ENCODE results near the gene HTR3E.
"Not testable (repeated sequence)": the region's sequence is repeated elsewhere in the genome, so short reads cannot be mapped to it uniquely, and the experiment has no call there.

Gene HTR3E

GRCh38 chr3:184096811-184097383 is at the start of gene HTR3E:
TSS of gene HTR3E (plus strand) at chr3:184097064. CDS start at chr3:184097530, 466 bp downstream.
- no peak for DNase-seq (ENCODE audit: low read depth in 2 of 2)

- DNase-seq (ENCODE audit: low read depth in 2 of 2) = no peak
Observed at GRCh38 chr3:184050217-184050847, 46.5 kb upstream of the HTR3E start.

- DNase-seq (ENCODE audit: low read depth in 2 of 2) = no peak
Observed at GRCh38 chr3:184052767-184053166, 44.1 kb upstream of the HTR3E start, which contains the start of gene HTR3C. TSS of gene HTR3C (plus strand) at chr3:184053047. CDS start at chr3:184053081, 34 bp downstream.

GRCh38 chr3:184058029-184058428 is 38.8 kb upstream of the HTR3E start:
- DNase-seq (ENCODE audit: low read depth in 2 of 2) = no peak

- no peak for DNase-seq (ENCODE audit: low read depth in 2 of 2)
Observed at GRCh38 chr3:184059424-184059823, 37.4 kb upstream of the HTR3E start.

GRCh38 chr3:184062637-184063036 is 34.2 kb upstream of the HTR3E start:
- no peak for DNase-seq (ENCODE audit: low read depth in 2 of 2)

GRCh38 chr3:184066211-184066610 is 30.7 kb upstream of the HTR3E start:
- DNase-seq (ENCODE audit: low read depth in 2 of 2) = no peak

- no peak for DNase-seq (ENCODE audit: low read depth in 2 of 2)
Observed at GRCh38 chr3:184067573-184068055, 29.2 kb upstream of the HTR3E start.

- DNase-seq (ENCODE audit: low read depth in 2 of 2) = no peak
Observed at GRCh38 chr3:184068344-184068743, 28.5 kb upstream of the HTR3E start.

GRCh38 chr3:184071142-184071541 is 25.7 kb upstream of the HTR3E start:
- not testable (repeated sequence) for DNase-seq (ENCODE audit: low read depth in 2 of 2)

- DNase-seq (ENCODE audit: low read depth in 2 of 2) = no peak
Observed at GRCh38 chr3:184073621-184074020, 23.2 kb upstream of the HTR3E start.

- no peak for DNase-seq (ENCODE audit: low read depth in 2 of 2)
Observed at GRCh38 chr3:184075901-184076300, 21.0 kb upstream of the HTR3E start.

- no peak for DNase-seq (ENCODE audit: low read depth in 2 of 2)
Observed at GRCh38 chr3:184077881-184078280, 19.0 kb upstream of the HTR3E start.

- no peak for DNase-seq (ENCODE audit: low read depth in 2 of 2)
Observed at GRCh38 chr3:184078851-184079250, 18.0 kb upstream of the HTR3E start.

- no peak for DNase-seq (ENCODE audit: low read depth in 2 of 2)
Observed at GRCh38 chr3:184081116-184081830, 15.6 kb upstream of the HTR3E start.

- no peak for DNase-seq (ENCODE audit: low read depth in 2 of 2)
Observed at GRCh38 chr3:184082034-184082433, 14.8 kb upstream of the HTR3E start.

- DNase-seq (ENCODE audit: low read depth in 2 of 2) = no peak
Observed at GRCh38 chr3:184082465-184082864, 14.4 kb upstream of the HTR3E start.

GRCh38 chr3:184085389-184085852 is 11.4 kb upstream of the HTR3E start:
- no peak for DNase-seq (ENCODE audit: low read depth in 2 of 2)

- no peak for DNase-seq (ENCODE audit: low read depth in 2 of 2)
Observed at GRCh38 chr3:184092199-184092598, 4.7 kb upstream of the HTR3E start.

GRCh38 chr3:184097556-184097955 is 692 bp downstream of the HTR3E start:
- DNase-seq (ENCODE audit: low read depth in 2 of 2) = no peak

- DNase-seq (ENCODE audit: low read depth in 2 of 2) = no peak
Observed at GRCh38 chr3:184099806-184100686, 3.2 kb downstream of the HTR3E start.

- no peak for DNase-seq (ENCODE audit: low read depth in 2 of 2)
Observed at GRCh38 chr3:184110316-184110725, 13.5 kb downstream of the HTR3E start.
